Activated CD8-positive, alpha-beta T cell treated with anti-CD3 and anti-CD28 coated beads, Interleukin-2, amount 10 ng/mL, durations not matched to agents 7 days and 5 days (primary cell): ENCODE results near the gene EFHD2. TPM values are rescaled to one million over a fixed set of nuclear protein-coding genes. Genes with fewer than 3 reads are reported as not detected.

Experiments
- ATAC-seq: fragments of 150-1000 bp; cut with Tn5 transposase; one replicate; pipeline ENCODE4 v1.10.0; 2021; ENCODE audit warnings: moderate library complexity
- CTCF ChIA-PET: fragments of 350-600 bp; sonication (Branson Sonifier 250); formaldehyde crosslinking; loops from one replicate; lab custom pipeline; 2021; ENCODE audit warnings: antibody characterized with exemption; lab: Charles Lee
- POLR2A ChIA-PET: fragments of 350-600 bp; sonication (Branson Sonifier 250); formaldehyde crosslinking; loops from one replicate; lab custom pipeline; 2021; ENCODE audit warnings: antibody characterized with exemption; lab: Charles Lee
- DNase-seq: peaks from one replicate; pipeline ENCODE4 v3.0.0-alpha.2; 2020
- H3K27ac Mint-ChIP-seq: one replicate; pipeline ENCODE4 v1.8.0; 2021; ENCODE audit warnings: mild to moderate bottlenecking, mixed read lengths
- H3K27me3 Mint-ChIP-seq: one replicate; pipeline ENCODE4 v1.8.0; 2021; ENCODE audit warnings: low read depth, mixed read lengths
- H3K36me3 Mint-ChIP-seq: one replicate; pipeline ENCODE4 v1.8.0; 2021; ENCODE audit warnings: low read depth, mixed read lengths
- H3K4me1 Mint-ChIP-seq: one replicate; pipeline ENCODE4 v1.8.0; 2021; ENCODE audit warnings: low read depth, mixed read lengths
- H3K4me3 Mint-ChIP-seq: one replicate; pipeline ENCODE4 v1.8.0; 2021; ENCODE audit warnings: mild to moderate bottlenecking, mixed read lengths
- H3K9me3 Mint-ChIP-seq: one replicate; pipeline ENCODE4 v1.8.0; 2022; ENCODE audit warnings: mixed read lengths; ENCODE audit not compliant: insufficient read depth
- total RNA-seq, 2 experiments: library from RNA; stranded (reverse); gene quantifications; one replicate each; pipeline ENCODE4 v1.2.3, GENCODE V29; 2021

The EFHD2 gene
- total RNA-seq, 2 experiments from 2014 or later: 71.0 to 71.8 TPM

GRCh38 chr1:15417059-15417934 lies 7.6 kb downstream of the EFHD2 start:
- peaks cover 50% of the 10 kb centered on the region for H3K36me3 Mint-ChIP-seq
- peaks cover 55% of the 10 kb centered on the region for H3K4me1 Mint-ChIP-seq
- DNase-seq (peak; percentile 64), ATAC-seq (peak; percentile 64)
- no peaks in the 10 kb centered on the region for H3K27me3 Mint-ChIP-seq
- H3K4me3 Mint-ChIP-seq: peak overlapping the region; percentile 43
- ChIA-PET CTCF (interaction anchor here (0.7 to 3.6 kb wide), 4 partner anchors 9 to 94 kb away, joined by 3 to 13 read pairs (median 8); no protein-coding TSS in a partner anchor), POLR2A (interaction anchor here (0.5 kb wide), 1 partner anchor 81 kb away, joined by 5 read pairs; no protein-coding TSS in a partner anchor)
- no peaks in the 10 kb centered on the region for H3K9me3 Mint-ChIP-seq
- H3K27ac Mint-ChIP-seq: peak overlapping the region; percentile 62

GRCh38 chr1:15418806-15419515 lies 9.3 kb downstream of the EFHD2 start:
- ChIA-PET CTCF (interaction anchor here (0.7 to 3.6 kb wide), 2 partner anchors 13 to 96 kb away, joined by 3 to 13 read pairs; no protein-coding TSS in a partner anchor), POLR2A (no interaction called here)
- ATAC-seq: no peak
- no peaks in the 10 kb centered on the region for H3K27me3 Mint-ChIP-seq
- H3K4me3 Mint-ChIP-seq: no peak overlapping the region
- no peaks in the 10 kb centered on the region for H3K9me3 Mint-ChIP-seq
- no peak for DNase-seq
- no peak overlapping the region for H3K27ac Mint-ChIP-seq
- H3K4me1 Mint-ChIP-seq: peaks cover 49% of the 10 kb centered on the region
- peaks cover 39% of the 10 kb centered on the region for H3K36me3 Mint-ChIP-seq

- CTCF ChIA-PET: interaction anchor here (1.5 kb wide), 1 partner anchor 10 kb away, joined by 7 read pairs; no protein-coding TSS in a partner anchor
- H3K4me1 Mint-ChIP-seq: peaks cover 43% of the 10 kb centered on the region
- no peaks in the 10 kb centered on the region for H3K9me3 Mint-ChIP-seq
These were observed 11.3 kb downstream of the EFHD2 start for GRCh38 chr1:15420853-15421465.

GRCh38 chr1:15422871-15423270 lies 13.2 kb downstream of the EFHD2 start:
- CTCF ChIA-PET: interaction anchor here (1.1 to 3.7 kb wide), 3 partner anchors 9 to 100 kb away, joined by 3 to 12 read pairs (median 5); no protein-coding TSS in a partner anchor
- POLR2A ChIA-PET: no interaction called here
- Mint-ChIP-seq H3K27me3 (no peaks in the 10 kb centered on the region), H3K27ac (no peak overlapping the region), H3K4me1 (peaks cover 31% of the 10 kb centered on the region), H3K9me3 (no peaks in the 10 kb centered on the region), H3K4me3 (no peak overlapping the region), H3K36me3 (peaks cover 31% of the 10 kb centered on the region)
- ATAC-seq: no peak
- DNase-seq: no peak

More at GRCh38 chr1:15420853-15421465, 11.3 kb downstream of the EFHD2 start:
- H3K4me3 Mint-ChIP-seq: no peak overlapping the region
- H3K27ac Mint-ChIP-seq: no peak overlapping the region
- DNase-seq: no peak
- H3K36me3 Mint-ChIP-seq: peaks cover 25% of the 10 kb centered on the region
- no peaks in the 10 kb centered on the region for H3K27me3 Mint-ChIP-seq
- no peak for ATAC-seq
- POLR2A ChIA-PET: no interaction called here

GRCh38 chr1:15423355-15424077 lies 13.8 kb downstream of the EFHD2 start:
- DNase-seq: no peak
- Mint-ChIP-seq H3K9me3 (no peaks in the 10 kb centered on the region), H3K27me3 (no peaks in the 10 kb centered on the region), H3K4me3 (no peak overlapping the region), H3K27ac (no peak overlapping the region), H3K4me1 (peaks cover 29% of the 10 kb centered on the region), H3K36me3 (peaks cover 31% of the 10 kb centered on the region)
- POLR2A ChIA-PET: no interaction called here
- CTCF ChIA-PET: interaction anchor here (1.1 to 3.7 kb wide), 2 partner anchors 8 to 100 kb away, joined by 3 to 12 read pairs; no protein-coding TSS in a partner anchor
- no peak for ATAC-seq

GRCh38 chr1:15424146-15424667 lies 14.5 kb downstream of the EFHD2 start:
- no peak for ATAC-seq

GRCh38 chr1:15424981-15425380 lies 15.3 kb downstream of the EFHD2 start:
- no peak overlapping the region for H3K27ac Mint-ChIP-seq
- H3K4me3 Mint-ChIP-seq: no peak overlapping the region
- ChIA-PET CTCF (interaction anchor here (3.7 kb wide), 1 partner anchor 101 kb away, joined by 12 read pairs; no protein-coding TSS in a partner anchor), POLR2A (no interaction called here)
- ATAC-seq: no peak
- H3K9me3 Mint-ChIP-seq: no peaks in the 10 kb centered on the region
- peaks cover 26% of the 10 kb centered on the region for H3K36me3 Mint-ChIP-seq
- no peak for DNase-seq
- H3K27me3 Mint-ChIP-seq: no peaks in the 10 kb centered on the region
- H3K4me1 Mint-ChIP-seq: peaks cover 25% of the 10 kb centered on the region

More at GRCh38 chr1:15424146-15424667, 14.5 kb downstream of the EFHD2 start:
- POLR2A ChIA-PET: no interaction called here
- Mint-ChIP-seq H3K4me3 (no peak overlapping the region), H3K36me3 (peaks cover 29% of the 10 kb centered on the region), H3K9me3 (no peaks in the 10 kb centered on the region), H3K4me1 (peaks cover 27% of the 10 kb centered on the region), H3K27me3 (no peaks in the 10 kb centered on the region), H3K27ac (no peak overlapping the region)
- no peak for DNase-seq
- CTCF ChIA-PET: interaction anchor here (3.7 kb wide), 1 partner anchor 101 kb away, joined by 12 read pairs; no protein-coding TSS in a partner anchor

GRCh38 chr1:15425521-15425920 lies 15.8 kb downstream of the EFHD2 start:
- no peak overlapping the region for H3K4me3 Mint-ChIP-seq
- H3K36me3 Mint-ChIP-seq: peaks cover 24% of the 10 kb centered on the region
- H3K4me1 Mint-ChIP-seq: peaks cover 22% of the 10 kb centered on the region
- H3K27ac Mint-ChIP-seq: no peak overlapping the region
- no peaks in the 10 kb centered on the region for H3K9me3 Mint-ChIP-seq
- ChIA-PET POLR2A (no interaction called here), CTCF (interaction anchor here (3.7 kb wide), 1 partner anchor 102 kb away, joined by 12 read pairs; no protein-coding TSS in a partner anchor)
- H3K27me3 Mint-ChIP-seq: no peaks in the 10 kb centered on the region
- no peak for DNase-seq
- no peak for ATAC-seq

GRCh38 chr1:15425958-15426357 lies 16.3 kb downstream of the EFHD2 start:
- Mint-ChIP-seq H3K27me3 (no peaks in the 10 kb centered on the region), H3K9me3 (no peaks in the 10 kb centered on the region), H3K4me1 (peaks cover 21% of the 10 kb centered on the region), H3K36me3 (peaks cover 20% of the 10 kb centered on the region), H3K27ac (peak overlapping the region; percentile 6), H3K4me3 (no peak overlapping the region)
- ChIA-PET CTCF (interaction anchor here (3.7 kb wide), 1 partner anchor 102 kb away, joined by 12 read pairs; no protein-coding TSS in a partner anchor), POLR2A (no interaction called here)
- no peak for DNase-seq
- no peak for ATAC-seq

- Mint-ChIP-seq H3K27ac (peak overlapping the region; percentile 6), H3K9me3 (no peaks in the 10 kb centered on the region), H3K27me3 (no peaks in the 10 kb centered on the region), H3K36me3 (peaks cover 17% of the 10 kb centered on the region), H3K4me1 (peaks cover 20% of the 10 kb centered on the region), H3K4me3 (no peak overlapping the region)
- CTCF ChIA-PET: interaction anchor here (3.7 to 7.5 kb wide), 2 partner anchors 103 kb away, joined by 12 to 109 read pairs; no protein-coding TSS in a partner anchor
- POLR2A ChIA-PET: no interaction called here
- DNase-seq (no peak), ATAC-seq (no peak)
These were observed 17.0 kb downstream of the EFHD2 start for GRCh38 chr1:15426492-15427279.
